Bronchial epithelial cell (primary cell): ENCODE results near the gene MCF2L2. TPM values are rescaled to one million over a fixed set of nuclear protein-coding genes. Genes with fewer than 3 reads are reported as not detected.
A peak's percentile ranks its signal among the peaks of the same experiment; 100 is the strongest.

Experiments
- DNase-seq: peaks from one replicate; pipeline ENCODE4 v3.0.0-alpha.2; 2010; ENCODE audit warnings: low read depth
- FAIRE-seq: peaks from 2 replicates; lab custom pipeline; 2011; peaks lifted over from hg19 to GRCh38; lab: Jason Lieb, UNC
- H3K27me3 ChIP-seq: 2 replicates; pipeline ENCODE4 v1.5.1; 2011; ENCODE audit warnings: low read length; ENCODE audit not compliant: control insufficient read depth, insufficient read depth
- H3K36me3 ChIP-seq: 2 replicates; pipeline ENCODE4 v1.5.1; 2011; ENCODE audit warnings: low read length; ENCODE audit not compliant: control insufficient read depth, insufficient read depth
- H3K4me3 ChIP-seq: 2 replicates; pipeline ENCODE4 v1.5.1; 2011; ENCODE audit warnings: mild to moderate bottlenecking, low read depth, low read length, control low read depth
- CTCF ChIP-seq: IDR thresholded peaks from 2 replicates; pipeline ENCODE4 v1.5.1; 2011; ENCODE audit warnings: mild to moderate bottlenecking, moderate library complexity, low read length, control low read depth, inconsistent platforms; ENCODE audit not compliant: insufficient read depth, severe bottlenecking
- total RNA-seq: library from RNA; depleted of rRNA; stranded (reverse); fragments of >200 nt; gene quantifications from 2 replicates; pipeline ENCODE4 v1.2.1, GENCODE V29; 2014

The MCF2L2 gene
- total RNA-seq, 1 donor from 2014 or later = 0.26 TPM

GRCh38 chr3:183160616-183161015 lies 267.8 kb downstream of the MCF2L2 start:
- FAIRE-seq (no peak), DNase-seq (no peak)
- Histone ChIP-seq H3K27me3 (no peaks in the 10 kb centered on the region), H3K4me3 (no peak overlapping the region), H3K36me3 (no peaks in the 10 kb centered on the region)
- no peak for TF ChIP-seq CTCF

- H3K36me3 ChIP-seq = no peaks in the 10 kb centered on the region
- no peak for DNase-seq
- peak; percentile 14 for TF ChIP-seq CTCF
- FAIRE-seq = no peak
- H3K27me3 ChIP-seq = no peaks in the 10 kb centered on the region
- no peak overlapping the region for H3K4me3 ChIP-seq
These were observed 269.1 kb downstream of the MCF2L2 start for GRCh38 chr3:183159333-183159732.

GRCh38 chr3:183158551-183159006 lies 269.8 kb downstream of the MCF2L2 start:
- no peak for TF ChIP-seq CTCF
- DNase-seq = peak; percentile 76
- Histone ChIP-seq H3K36me3 (no peaks in the 10 kb centered on the region), H3K4me3 (no peak overlapping the region), H3K27me3 (no peaks in the 10 kb centered on the region)
- FAIRE-seq = no peak

GRCh38 chr3:183158113-183158512 lies 270.3 kb downstream of the MCF2L2 start:
- no peak for FAIRE-seq
- Histone ChIP-seq H3K4me3 (no peak overlapping the region), H3K36me3 (no peaks in the 10 kb centered on the region), H3K27me3 (no peaks in the 10 kb centered on the region)
- no peak for TF ChIP-seq CTCF
- DNase-seq = no peak

GRCh38 chr3:183156266-183156665 lies 272.2 kb downstream of the MCF2L2 start:
- no peaks in the 10 kb centered on the region for H3K27me3 ChIP-seq
- no peak for FAIRE-seq
- no peak overlapping the region for H3K4me3 ChIP-seq
- no peaks in the 10 kb centered on the region for H3K36me3 ChIP-seq
- no peak for DNase-seq
- TF ChIP-seq CTCF = no peak

- DNase-seq (no peak), FAIRE-seq (no peak)
- no peak overlapping the region for H3K4me3 ChIP-seq
- no peaks in the 10 kb centered on the region for H3K27me3 ChIP-seq
- H3K36me3 ChIP-seq = no peaks in the 10 kb centered on the region
- no peak for TF ChIP-seq CTCF
These were observed 272.9 kb downstream of the MCF2L2 start for GRCh38 chr3:183155499-183155898.
